ENCODE data around the gene SPIN4. TPM values are rescaled to one million over a fixed set of nuclear protein-coding genes. Genes with fewer than 3 reads are reported as not detected.

Gene SPIN4
- total and polyA plus RNA-seq, 10 of the 15 experiments (the other 5 are each of a cell fraction or from before 2014, with no cell fraction given): 3.3 to 17.0 (median 7.7) TPM

DNA sequence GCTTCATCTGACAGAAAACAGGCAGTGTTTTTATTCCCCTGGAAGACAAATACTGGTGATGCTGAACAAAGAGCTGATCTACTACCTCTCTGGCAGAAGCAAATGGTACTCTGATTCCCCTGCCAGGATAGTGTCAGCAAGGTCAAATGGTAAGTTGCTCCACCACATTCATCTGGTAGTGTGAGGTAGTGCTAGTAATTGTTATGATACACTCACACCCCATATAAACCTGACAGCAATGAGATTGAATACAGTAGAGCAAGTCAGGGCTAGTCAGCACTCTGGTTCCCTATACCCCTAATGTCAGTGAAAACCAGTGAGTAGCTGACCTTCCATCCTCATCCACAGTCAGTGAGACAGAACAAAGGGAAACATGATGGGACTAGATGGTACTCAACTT, 3.4 kb upstream of the SPIN4 start (continued):
- TF ChIP-seq ZNF217 (IDR thresholded peaks at IDR 0.05): no peak
- TF ChIP-seq, protein P1, sequence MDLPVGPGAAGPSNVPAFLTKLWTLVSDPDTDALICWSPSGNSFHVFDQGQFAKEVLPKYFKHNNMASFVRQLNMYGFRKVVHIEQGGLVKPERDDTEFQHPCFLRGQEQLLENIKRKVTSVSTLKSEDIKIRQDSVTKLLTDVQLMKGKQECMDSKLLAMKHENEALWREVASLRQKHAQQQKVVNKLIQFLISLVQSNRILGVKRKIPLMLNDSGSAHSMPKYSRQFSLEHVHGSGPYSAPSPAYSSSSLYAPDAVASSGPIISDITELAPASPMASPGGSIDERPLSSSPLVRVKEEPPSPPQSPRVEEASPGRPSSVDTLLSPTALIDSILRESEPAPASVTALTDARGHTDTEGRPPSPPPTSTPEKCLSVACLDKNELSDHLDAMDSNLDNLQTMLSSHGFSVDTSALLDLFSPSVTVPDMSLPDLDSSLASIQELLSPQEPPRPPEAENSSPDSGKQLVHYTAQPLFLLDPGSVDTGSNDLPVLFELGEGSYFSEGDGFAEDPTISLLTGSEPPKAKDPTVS (IDR thresholded peaks at IDR 0.05; ENCODE audit: low read depth, low read length): no peak

DNA sequence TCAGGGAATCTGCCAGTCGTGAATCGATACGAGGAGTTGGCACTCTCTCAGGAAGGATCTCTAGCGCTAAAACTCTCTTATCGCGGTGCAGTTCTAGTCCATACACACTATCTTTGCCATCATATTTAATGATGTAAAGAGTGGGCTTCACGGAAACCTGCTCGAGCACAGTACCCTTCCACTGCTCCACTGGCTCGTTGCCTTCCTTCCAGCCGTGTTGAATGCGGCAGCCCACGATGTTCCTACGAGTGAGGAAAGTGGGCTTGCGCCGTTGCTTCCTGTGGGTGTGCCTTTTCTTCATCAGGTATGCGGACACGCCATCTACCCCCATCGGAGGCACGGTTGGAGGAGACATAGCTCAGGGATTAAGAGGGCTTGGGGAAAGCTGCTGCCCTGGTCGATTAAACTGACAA, 661 bp downstream of the SPIN4 start:
- peak; percentile 62 for ATAC-seq
- peak overlapping the region; percentile 20 for H2AFZ ChIP-seq (ENCODE audit: control insufficient read depth, low read depth, low read length)
- 35% methylated on average over 20 of the region's 20 CpGs for WGBS (ENCODE audit: insufficient coverage, insufficient replicate concordance, low lambda C conversion rate, missing lambda C conversion rate)
- peak overlapping the region; percentile 50; the same call in 1 of the 2 replicates for H3K4me2 ChIP-seq (ENCODE audit: control insufficient read depth, insufficient read depth)
- H3K36me3 ChIP-seq (ENCODE audit: control insufficient read depth in 2 of 2, insufficient read depth in 2 of 2, low read length in 1 of 2): no peaks in the 10 kb centered on the region
- H3K9me3 ChIP-seq (replicated peaks; ENCODE audit: control insufficient read depth, insufficient read depth, low read length): no peaks in the 10 kb centered on the region
- no peaks in the 10 kb centered on the region for H3K27me3 ChIP-seq (replicated peaks in 1 of 2; ENCODE audit: control insufficient read depth in 2 of 2, insufficient read depth in 2 of 2, low read length in 1 of 2)
- H4K20me1 ChIP-seq (ENCODE audit: control insufficient read depth, insufficient read depth): no peaks in the 10 kb centered on the region
- intact Hi-C loops (cut with micrococcal nuclease; ENCODE audit: unreplicated experiment) (loop anchor here (2.0 to 10.0 kb wide), 4 partner anchors 114 to 407 kb away; no protein-coding TSS in a partner anchor), in situ Hi-C loops (cut with MboI) (loop anchor here (5.0 kb wide), 1 partner anchor 412 kb away; no protein-coding TSS in a partner anchor)
- peak overlapping the region; percentile 58 for H3K9ac ChIP-seq (ENCODE audit: control insufficient read depth, insufficient read depth, low read length)
- SMC1A ChIA-PET (ENCODE audit: uncharacterized antibody, unreplicated experiment): no interaction called here
- TF ChIP-seq, protein P2, sequence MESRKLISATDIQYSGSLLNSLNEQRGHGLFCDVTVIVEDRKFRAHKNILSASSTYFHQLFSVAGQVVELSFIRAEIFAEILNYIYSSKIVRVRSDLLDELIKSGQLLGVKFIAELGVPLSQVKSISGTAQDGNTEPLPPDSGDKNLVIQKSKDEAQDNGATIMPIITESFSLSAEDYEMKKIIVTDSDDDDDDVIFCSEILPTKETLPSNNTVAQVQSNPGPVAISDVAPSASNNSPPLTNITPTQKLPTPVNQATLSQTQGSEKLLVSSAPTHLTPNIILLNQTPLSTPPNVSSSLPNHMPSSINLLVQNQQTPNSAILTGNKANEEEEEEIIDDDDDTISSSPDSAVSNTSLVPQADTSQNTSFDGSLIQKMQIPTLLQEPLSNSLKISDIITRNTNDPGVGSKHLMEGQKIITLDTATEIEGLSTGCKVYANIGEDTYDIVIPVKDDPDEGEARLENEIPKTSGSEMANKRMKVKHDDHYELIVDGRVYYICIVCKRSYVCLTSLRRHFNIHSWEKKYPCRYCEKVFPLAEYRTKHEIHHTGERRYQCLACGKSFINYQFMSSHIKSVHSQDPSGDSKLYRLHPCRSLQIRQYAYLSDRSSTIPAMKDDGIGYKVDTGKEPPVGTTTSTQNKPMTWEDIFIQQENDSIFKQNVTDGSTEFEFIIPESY (IDR thresholded peaks at IDR 0.05): no peak
- TF ChIP-seq, protein P3, sequence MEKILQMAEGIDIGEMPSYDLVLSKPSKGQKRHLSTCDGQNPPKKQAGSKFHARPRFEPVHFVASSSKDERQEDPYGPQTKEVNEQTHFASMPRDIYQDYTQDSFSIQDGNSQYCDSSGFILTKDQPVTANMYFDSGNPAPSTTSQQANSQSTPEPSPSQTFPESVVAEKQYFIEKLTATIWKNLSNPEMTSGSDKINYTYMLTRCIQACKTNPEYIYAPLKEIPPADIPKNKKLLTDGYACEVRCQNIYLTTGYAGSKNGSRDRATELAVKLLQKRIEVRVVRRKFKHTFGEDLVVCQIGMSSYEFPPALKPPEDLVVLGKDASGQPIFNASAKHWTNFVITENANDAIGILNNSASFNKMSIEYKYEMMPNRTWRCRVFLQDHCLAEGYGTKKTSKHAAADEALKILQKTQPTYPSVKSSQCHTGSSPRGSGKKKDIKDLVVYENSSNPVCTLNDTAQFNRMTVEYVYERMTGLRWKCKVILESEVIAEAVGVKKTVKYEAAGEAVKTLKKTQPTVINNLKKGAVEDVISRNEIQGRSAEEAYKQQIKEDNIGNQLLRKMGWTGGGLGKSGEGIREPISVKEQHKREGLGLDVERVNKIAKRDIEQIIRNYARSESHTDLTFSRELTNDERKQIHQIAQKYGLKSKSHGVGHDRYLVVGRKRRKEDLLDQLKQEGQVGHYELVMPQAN (conservative IDR thresholded peaks at IDR 0.05): no peak
- 0 out of 2 replicates have a peak, but pooled peaks have one; percentile 6 for TF ChIP-seq EED (IDR thresholded peaks at IDR 0.05; ENCODE audit: low read depth)
- TF ChIP-seq MXI1 (IDR thresholded peaks at IDR 0.05; ENCODE audit: low read depth, low read length): no peak
- BruUV-seq (replicated peaks): TSS peak; percentile 64
- no peak for FAIRE-seq
- H3K4me1 ChIP-seq (ENCODE audit: control insufficient read depth, insufficient read depth, low read length): no peaks in the 10 kb centered on the region
- peak overlapping the region; percentile 64 for H3K4me3 ChIP-seq
- DNase-seq (ENCODE audit: low read depth, low spot score): peak; percentile 5
- CTCF ChIA-PET: no interaction called here
- RAD21 ChIA-PET (ENCODE audit: unreplicated experiment): no interaction called here
- POLR2A ChIA-PET: no interaction called here
- peak overlapping the region; percentile 14 for H3K27ac ChIP-seq (ENCODE audit: control insufficient read depth, insufficient read depth)
- H3K79me2 ChIP-seq (ENCODE audit: control insufficient read depth, insufficient read depth, low read length): peaks cover 13% of the 10 kb centered on the region

Data from GM12878 (cell line).